Stimulated activated CD8-positive, alpha-beta memory T cell treated with anti-CD3 and anti-CD28 coated beads, Interleukin-15, amount 100 ng/mL, for 24 hours (primary cell): Measurements from ENCODE around the gene OCIAD1.
"Not testable (repeated sequence)": the region's sequence is repeated elsewhere in the genome, so short reads cannot be mapped to it uniquely, and the experiment has no call there.

Source experiments
- DNase-seq: peaks from one replicate; pipeline ENCODE4 v3.0.0-alpha.2; 2020; ENCODE audit warnings: low read depth

The OCIAD1 gene

DNA sequence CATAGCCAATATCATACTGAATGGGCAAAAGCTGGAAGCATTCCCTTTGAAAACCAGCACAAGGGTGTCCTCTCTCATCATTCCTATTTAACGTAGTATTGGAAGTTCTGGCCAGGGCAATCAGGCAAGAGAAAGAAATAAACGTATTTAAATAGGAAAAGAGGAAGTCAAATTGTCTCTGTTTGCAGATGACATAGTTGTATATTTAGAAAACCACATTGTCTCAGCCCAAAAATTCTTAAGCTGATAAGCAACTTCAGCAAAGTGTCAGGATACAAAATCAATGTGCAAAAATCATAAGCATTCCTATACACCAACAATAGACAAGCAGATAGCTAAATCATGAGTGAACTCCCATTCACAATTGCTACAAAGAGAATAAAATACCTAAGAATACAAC, 9.5 kb upstream of the OCIAD1 start:
- not testable (repeated sequence) for DNase-seq

- DNase-seq = no peak
These were observed 3.3 kb upstream of the OCIAD1 start for GRCh38 chr4:48827622-48828021.

DNA sequence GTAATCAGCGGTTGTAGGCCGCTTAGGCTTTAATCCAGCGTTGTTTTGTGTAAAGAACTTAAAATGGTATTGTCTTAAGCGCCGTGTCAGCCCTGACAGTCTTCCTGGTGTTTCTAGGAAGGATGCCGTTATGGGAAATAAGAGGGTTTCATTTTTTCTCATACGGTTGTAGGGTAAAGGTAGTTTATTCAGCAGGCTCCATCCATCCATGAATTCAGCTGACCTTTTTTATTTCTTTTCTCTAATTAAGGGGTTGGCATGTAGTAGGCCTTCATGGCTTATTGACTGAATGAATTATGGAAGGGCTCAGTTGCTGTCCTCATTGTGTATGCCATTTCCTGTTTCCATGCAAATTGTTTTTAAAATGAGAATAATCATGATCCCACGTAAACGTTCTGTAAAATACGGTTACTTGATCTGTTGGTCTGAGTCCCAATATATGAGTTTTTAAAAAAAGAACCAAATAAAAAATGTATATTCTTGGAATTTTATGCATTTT, 693 bp downstream of the OCIAD1 start:
- no peak for DNase-seq

GRCh38 chr4:48832571-48832970, 1.7 kb downstream of the OCIAD1 start:
- no peak for DNase-seq

DNA sequence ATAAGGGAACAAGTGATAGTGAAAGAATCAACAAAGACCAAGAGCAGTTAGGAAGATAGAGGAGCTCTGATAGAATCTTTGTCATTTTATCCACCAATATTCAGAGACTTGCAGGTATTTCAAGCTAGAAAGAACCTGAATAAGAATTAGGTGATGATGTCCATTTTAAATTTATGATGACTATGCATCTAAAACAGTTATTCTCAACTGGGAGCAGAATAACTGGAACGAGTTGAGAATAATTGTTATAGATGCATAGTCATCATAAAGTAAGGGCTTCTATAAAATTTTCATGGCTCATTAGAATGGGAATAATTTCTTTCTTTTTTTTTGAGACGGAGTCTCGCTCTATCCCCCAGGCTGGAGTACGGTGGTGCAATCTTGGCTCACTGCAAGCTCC, 5.8 kb downstream of the OCIAD1 start:
- no peak for DNase-seq

GRCh38 chr4:48841045-48841827, 10.3 kb downstream of the OCIAD1 start:
- DNase-seq = no peak

- DNase-seq = no peak
These were observed 14.0 kb downstream of the OCIAD1 start for GRCh38 chr4:48844843-48845242.

DNA sequence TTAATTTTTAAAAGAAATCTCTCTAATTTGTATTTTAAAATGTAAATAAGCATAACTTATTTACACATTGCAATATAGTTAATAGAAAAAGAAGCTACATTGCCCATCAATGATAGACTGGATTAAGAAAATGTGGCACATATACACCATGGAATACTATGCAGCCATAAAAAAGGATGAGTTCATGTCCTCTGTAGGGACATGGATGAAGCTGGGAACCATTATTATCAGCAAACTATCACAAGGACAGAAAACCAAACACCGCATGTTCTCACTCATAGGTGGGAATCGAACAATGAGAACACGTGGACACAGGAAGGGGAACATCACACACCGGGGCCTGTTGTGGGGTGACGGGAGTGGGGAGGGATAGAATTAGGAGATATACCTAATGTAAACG, 17.9 kb downstream of the OCIAD1 start:
- DNase-seq = not testable (repeated sequence)

DNA sequence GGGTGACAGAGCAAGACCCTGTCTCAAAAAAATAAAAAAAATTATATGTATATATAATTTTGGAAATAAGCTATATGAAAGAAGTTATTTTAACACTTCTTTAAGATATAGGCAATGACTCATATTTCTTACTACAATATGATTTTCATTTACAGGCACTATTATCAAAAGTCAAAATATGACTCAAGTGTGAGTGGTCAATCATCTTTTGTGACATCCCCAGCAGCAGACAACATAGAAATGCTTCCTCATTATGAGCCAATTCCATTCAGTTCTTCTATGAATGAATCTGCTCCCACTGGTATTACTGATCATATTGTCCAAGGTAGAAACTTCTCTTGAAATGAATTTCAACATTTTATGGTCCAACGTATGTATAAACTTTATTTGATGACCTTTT, 20.8 kb downstream of the OCIAD1 start:
- DNase-seq = no peak

DNA sequence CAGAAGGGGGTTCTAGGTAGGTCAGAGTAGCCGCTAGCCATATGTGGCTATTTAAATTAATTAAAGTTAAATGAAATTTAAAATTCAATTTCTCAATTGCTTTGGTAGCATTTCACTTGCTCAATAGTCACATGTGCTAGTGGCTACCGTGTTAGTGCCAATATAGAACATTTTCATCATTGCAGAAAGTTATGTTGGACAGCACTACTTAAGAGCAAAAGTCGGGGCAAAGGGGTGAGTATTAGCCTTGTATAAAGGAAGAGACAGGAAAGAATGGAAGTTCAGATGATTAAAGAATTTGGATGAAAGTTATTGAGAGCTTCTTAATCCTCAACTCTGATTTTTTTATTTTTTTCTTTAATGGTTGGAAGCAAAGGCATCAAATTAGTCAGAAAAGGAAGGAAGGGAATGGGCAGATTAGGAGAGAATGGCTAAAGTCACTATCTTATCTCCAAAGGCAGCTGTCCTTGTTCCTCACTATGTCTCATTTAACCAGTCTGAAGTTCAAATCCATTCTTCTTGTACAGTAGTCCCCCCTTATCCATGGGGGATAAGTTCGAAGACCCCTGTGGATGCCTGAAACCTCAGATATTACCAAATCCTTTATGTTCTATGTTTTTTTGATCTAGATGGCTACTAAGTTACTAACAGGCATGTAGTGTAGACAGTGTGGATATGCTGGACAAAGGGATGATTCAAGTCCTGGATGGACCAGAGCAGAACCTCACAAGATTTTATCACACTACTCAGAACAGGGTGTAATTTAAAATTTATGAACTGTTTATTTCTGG, 22.9 kb downstream of the OCIAD1 start:
- no peak for DNase-seq

DNA sequence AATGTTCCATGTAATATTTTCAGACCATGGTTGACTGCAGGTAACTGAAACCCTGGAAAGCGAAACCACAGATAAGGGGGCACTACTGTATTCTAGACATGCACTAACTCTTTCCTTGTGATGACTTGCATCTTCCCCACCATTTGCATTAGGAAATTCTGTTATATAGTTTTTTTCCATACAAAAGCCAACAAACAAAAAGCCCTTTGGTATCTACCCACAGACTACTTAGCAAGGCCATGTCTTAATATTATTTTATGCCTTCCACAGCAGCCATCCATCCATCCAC, 23.5 kb downstream of the OCIAD1 start:
- DNase-seq = no peak

GRCh38 chr4:48854982-48855381, 24.1 kb downstream of the OCIAD1 start:
- DNase-seq = no peak

- DNase-seq = no peak
These were observed 27.2 kb downstream of the OCIAD1 start for GRCh38 chr4:48858130-48858529.

- no peak for DNase-seq
These were observed 31.1 kb downstream of the OCIAD1 start for GRCh38 chr4:48862038-48862437.

DNA sequence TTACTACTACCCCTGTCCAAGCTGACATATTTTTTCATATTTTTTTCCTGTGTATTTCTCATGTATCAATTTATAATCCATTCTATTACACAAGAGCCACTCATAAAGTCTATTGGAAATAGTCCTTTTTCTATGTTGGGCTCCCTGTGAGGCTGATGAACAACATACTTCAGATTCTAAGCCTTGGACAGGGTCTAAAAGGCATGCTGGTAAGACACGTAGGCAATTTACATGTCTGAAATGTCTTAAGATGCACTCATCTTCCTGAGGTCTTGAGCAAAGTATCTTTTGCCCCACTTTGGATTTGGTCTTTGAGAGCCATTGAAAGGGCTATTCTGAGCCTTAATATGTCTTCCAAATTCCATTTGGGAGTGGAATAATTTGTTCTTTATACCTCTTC, 31.8 kb downstream of the OCIAD1 start:
- DNase-seq = no peak

DNA sequence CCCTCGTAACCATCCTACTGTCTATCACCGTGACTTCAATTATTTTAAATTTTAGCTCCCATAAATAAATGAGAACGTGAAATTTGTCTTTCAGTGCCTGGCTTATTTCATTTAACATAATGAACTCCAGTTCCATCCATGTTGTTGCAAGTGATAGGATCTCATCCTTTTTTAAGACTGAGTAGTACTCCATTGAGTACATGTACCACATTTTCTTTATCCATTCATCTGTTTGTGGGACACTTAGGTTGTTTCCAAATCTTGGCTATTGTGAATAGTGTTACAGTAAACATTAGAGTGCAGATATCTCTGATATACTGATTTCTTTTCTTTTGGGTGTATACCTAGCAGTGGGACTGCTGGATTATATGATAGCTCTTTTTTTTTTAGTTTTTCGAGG, 32.8 kb downstream of the OCIAD1 start:
- DNase-seq = no peak

DNA sequence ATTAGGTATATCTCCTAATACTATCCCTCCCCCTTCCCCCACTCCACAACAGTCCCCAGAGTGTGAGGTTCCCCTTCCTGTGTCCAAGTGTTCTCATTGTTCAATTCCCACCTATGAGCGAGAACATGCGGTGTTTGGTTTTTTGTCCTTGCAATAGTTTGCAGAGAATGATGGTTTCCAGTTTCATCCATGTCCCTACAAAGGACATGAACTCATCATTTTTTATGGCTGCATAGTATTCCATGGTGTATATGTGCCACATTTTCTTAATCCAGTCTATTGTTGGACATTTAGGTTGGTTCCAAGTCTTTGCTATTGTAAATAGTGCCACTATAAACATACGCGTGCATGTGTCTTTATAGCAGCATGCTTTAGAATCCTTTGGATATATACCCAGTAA, 33.8 kb downstream of the OCIAD1 start:
- not testable (repeated sequence) for DNase-seq

- DNase-seq = no peak
These were observed 47.1 kb downstream of the OCIAD1 start for GRCh38 chr4:48877827-48878535.

- no peak for DNase-seq
These were observed 48.9 kb downstream of the OCIAD1 start for GRCh38 chr4:48879561-48880442.

DNA sequence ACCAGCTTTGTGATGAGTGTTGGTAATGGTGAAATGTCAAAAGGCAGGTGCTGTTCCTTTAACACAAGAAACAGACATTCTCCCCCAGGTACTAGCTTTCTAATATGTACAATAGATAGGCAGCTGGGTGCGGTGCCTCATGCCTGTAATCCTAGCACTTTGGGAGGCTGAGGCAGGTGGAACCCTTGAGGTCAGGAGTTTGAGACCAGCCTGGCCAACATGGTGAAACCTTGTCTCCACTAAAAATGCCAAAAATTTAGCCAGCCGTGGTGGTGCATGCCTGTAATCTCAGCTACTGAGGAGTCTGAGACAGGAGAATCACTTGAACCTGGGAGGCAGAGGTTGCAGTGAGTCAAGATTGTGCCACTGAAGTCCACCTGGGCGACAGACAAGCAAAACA, 50.8 kb downstream of the OCIAD1 start:
- DNase-seq = not testable (repeated sequence)

DNA sequence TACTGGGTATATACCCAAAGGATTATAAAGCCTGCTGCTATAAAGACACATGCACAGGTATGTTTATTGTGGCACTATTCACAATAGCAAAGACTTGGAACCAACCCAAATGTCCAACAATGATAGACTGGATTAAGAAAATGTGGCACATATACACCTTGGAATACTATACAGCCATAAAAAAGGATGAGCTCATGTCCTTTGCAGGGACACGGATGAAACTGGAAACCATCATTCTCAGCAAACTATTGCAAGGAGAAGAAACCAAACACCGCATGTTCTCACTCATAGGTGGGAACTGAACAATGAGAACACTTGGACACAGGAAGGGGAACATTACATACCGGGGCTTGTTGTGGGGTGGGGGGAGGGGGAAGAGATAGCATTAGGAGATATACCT, 58.9 kb downstream of the OCIAD1 start:
- DNase-seq = not testable (repeated sequence)
